GM13976 (cell line): ENCODE data around the gene PGAM5.

Experiments
- DNase-seq: peaks from one replicate; pipeline ENCODE4 v3.0.0; 2012; ENCODE audit warnings: low spot score
- in situ Hi-C: fragments of 300-500 bp; cut with MboI; formaldehyde crosslinking; loops from one replicate; pipeline ENCODE4 v1.12.0; 2022; ENCODE audit warnings: low sequenced_read_pairs, mixed read lengths, inconsistent platforms; ENCODE audit not compliant: unreplicated experiment
- TF ChIP-seq, protein P1 (sequence below): IDR thresholded peaks from 2 replicates; pipeline ENCODE4 v1.5.1; 2012; ENCODE audit warnings: borderline replicate concordance, mild to moderate bottlenecking; ENCODE audit not compliant: insufficient read depth; ENCODE audit errors: extremely low read depth, missing control alignments, control extremely low read depth

Gene PGAM5

DNA sequence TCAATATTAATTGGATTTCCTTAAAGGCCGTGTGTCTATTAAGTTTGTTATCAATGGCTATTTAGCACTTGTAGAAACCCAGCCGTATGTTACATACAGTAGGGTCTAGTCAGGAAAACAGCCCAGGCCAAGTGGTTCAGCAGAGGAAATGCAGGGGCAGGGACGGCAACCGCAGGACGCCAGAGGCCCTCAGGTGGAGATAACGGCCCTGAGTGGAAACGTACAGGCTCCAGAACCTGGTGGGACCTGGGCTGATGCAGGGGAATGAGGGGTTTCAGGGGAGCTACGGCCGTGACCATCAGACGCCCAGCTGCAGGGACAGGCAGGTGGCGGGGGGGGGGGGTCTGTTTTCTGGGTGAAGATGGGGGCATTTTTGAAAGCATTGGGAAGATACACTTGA lies 54.7 kb downstream of the PGAM5 start:
- DNase-seq, result no peak
- TF ChIP-seq, protein P1, sequence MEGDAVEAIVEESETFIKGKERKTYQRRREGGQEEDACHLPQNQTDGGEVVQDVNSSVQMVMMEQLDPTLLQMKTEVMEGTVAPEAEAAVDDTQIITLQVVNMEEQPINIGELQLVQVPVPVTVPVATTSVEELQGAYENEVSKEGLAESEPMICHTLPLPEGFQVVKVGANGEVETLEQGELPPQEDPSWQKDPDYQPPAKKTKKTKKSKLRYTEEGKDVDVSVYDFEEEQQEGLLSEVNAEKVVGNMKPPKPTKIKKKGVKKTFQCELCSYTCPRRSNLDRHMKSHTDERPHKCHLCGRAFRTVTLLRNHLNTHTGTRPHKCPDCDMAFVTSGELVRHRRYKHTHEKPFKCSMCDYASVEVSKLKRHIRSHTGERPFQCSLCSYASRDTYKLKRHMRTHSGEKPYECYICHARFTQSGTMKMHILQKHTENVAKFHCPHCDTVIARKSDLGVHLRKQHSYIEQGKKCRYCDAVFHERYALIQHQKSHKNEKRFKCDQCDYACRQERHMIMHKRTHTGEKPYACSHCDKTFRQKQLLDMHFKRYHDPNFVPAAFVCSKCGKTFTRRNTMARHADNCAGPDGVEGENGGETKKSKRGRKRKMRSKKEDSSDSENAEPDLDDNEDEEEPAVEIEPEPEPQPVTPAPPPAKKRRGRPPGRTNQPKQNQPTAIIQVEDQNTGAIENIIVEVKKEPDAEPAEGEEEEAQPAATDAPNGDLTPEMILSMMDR, result no peak
- in situ Hi-C loops, result no loop called here

DNA sequence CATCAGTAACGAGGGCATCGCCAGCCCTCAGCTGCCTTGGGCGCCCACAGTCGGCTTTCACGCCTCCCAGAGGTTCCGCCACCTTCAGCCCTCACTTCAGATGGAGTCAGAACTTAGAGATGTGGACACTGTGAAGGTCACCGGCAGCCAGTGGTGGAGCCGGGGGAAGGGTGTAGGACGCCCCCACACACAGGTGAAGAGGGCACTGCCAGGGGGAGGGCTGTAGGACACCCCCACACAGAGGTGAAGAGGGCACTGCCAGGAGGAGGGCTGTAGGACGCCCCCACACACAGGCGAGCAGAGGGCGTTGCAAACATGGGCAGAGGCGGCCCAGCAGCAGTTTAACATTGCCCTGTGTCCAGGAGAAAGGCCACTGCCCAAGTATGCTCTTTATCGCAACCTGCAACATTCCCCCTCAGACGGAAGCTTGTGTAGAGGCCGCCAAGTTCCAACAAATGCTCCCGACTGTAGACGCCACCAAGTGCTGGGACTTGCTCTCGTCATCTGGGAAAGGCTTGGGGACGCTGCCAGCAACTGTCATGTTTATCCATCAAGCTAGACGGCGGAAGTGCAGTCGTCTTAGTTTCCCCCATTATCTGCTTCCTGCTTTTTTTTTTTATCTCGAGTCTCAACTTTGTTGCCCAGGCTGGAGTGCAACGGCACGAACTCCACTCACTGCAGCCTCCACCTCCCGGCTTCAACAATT lies 55.9 kb downstream of the PGAM5 start:
- DNase-seq, result no peak
- in situ Hi-C loops, result no loop called here
- TF ChIP-seq, protein P1, result no peak

DNA sequence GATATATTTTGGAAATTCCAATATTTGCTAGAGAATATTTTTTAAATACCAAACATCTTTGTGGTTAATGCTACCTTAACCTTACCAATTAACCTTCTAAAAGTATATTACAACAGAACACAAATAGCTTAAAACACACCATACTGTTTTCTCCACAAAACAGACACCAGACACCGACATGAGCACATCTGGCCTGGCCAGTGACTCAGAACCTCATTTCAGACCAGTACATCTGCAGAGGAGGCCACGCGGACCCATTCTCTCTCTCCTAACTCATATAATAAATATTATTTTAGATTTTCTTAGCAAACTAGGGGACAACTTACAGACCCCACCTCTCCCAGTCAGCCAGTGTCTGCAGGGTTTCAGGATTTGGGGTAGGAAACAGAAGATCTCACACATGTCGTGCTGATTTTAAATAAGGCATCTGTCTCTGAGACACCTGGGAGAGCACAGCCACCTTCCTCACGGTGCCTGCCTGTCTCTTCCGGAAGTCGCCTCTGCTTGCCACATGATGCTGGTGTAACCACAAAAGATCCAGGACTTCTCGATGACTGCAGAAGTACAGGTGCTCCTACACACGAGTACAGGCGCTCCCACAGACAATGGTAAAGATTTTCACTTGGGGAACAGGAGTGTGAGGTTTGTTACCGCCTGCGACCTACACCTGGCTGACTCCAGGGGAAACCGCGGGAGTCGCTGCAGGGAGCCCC lies 60.6 kb downstream of the PGAM5 start:
- TF ChIP-seq, protein P1, result no peak
- DNase-seq, result peak; percentile 61
- in situ Hi-C loops, result no loop called here
